WERI-Rb-1 (cell line): Measurements from ENCODE around the gene CLASP2.
"Not testable (repeated sequence)": the region's sequence is repeated elsewhere in the genome, so short reads cannot be mapped to it uniquely, and the experiment has no call there.

Source experiments
- DNase-seq: peaks from one replicate; pipeline ENCODE4 v3.0.0-alpha.2; 2020
- H3K27ac ChIP-seq: fragments of 250-450 bp; sonication (Bioruptor Pico); 2 replicates; pipeline ENCODE4 v1.5.1; 2020; ENCODE audit warnings: mild to moderate bottlenecking, moderate library complexity
- H3K27me3 ChIP-seq: fragments of 250-450 bp; sonication (Bioruptor Pico); 2 replicates; pipeline ENCODE4 v1.5.1; 2021; ENCODE audit warnings: mild to moderate bottlenecking, low read depth, moderate library complexity; ENCODE audit not compliant: insufficient read depth, severe bottlenecking
- H3K36me3 ChIP-seq: fragments of 250-450 bp; sonication (Bioruptor Pico); 2 replicates; pipeline ENCODE4 v1.5.1; 2020; ENCODE audit warnings: mild to moderate bottlenecking, moderate library complexity
- H3K4me3 ChIP-seq: 2 replicates; pipeline ENCODE4 v1.5.1; 2011; ENCODE audit warnings: low read depth, mild to moderate bottlenecking, control low read depth, low read length
- H3K9me3 ChIP-seq: fragments of 250-450 bp; sonication (Bioruptor Pico); 2 replicates; pipeline ENCODE4 v1.5.1; 2021; ENCODE audit warnings: mild to moderate bottlenecking, moderate library complexity; ENCODE audit not compliant: severe bottlenecking
- CTCF ChIP-seq: IDR thresholded peaks from 2 replicates; pipeline ENCODE4 v1.5.1; 2011; ENCODE audit warnings: low read depth, mild to moderate bottlenecking, control low read depth, inconsistent platforms, low read length

CLASP2 gene

GRCh38 chr3:33690341-33690740 is 27.7 kb downstream of the CLASP2 start:
- no peaks in the 10 kb centered on the region for H3K9me3 ChIP-seq
- DNase-seq: no peak
- peaks cover 11% of the 10 kb centered on the region for H3K36me3 ChIP-seq
- H3K27ac ChIP-seq: no peak overlapping the region
- no peak overlapping the region for H3K4me3 ChIP-seq
- no peak for TF ChIP-seq CTCF
- no peaks in the 10 kb centered on the region for H3K27me3 ChIP-seq

- Histone ChIP-seq H3K36me3 (peaks cover 18% of the 10 kb centered on the region), H3K27ac (no peak overlapping the region), H3K9me3 (no peaks in the 10 kb centered on the region), H3K4me3 (no peak overlapping the region), H3K27me3 (no peaks in the 10 kb centered on the region)
- TF ChIP-seq CTCF: no peak
- no peak for DNase-seq
These were observed 30.5 kb downstream of the CLASP2 start for GRCh38 chr3:33687406-33688010.

- H3K27ac ChIP-seq: no peak overlapping the region
- H3K36me3 ChIP-seq: peaks cover 18% of the 10 kb centered on the region
- H3K4me3 ChIP-seq: no peak overlapping the region
- no peaks in the 10 kb centered on the region for H3K9me3 ChIP-seq
- no peak for DNase-seq
- TF ChIP-seq CTCF: no peak
- no peaks in the 10 kb centered on the region for H3K27me3 ChIP-seq
These were observed 35.3 kb downstream of the CLASP2 start for GRCh38 chr3:33682770-33683169.

- TF ChIP-seq CTCF: no peak
- peaks cover 18% of the 10 kb centered on the region for H3K36me3 ChIP-seq
- no peaks in the 10 kb centered on the region for H3K27me3 ChIP-seq
- DNase-seq: no peak
- H3K27ac ChIP-seq: no peak overlapping the region
- no peak overlapping the region for H3K4me3 ChIP-seq
- H3K9me3 ChIP-seq: no peaks in the 10 kb centered on the region
These were observed 36.4 kb downstream of the CLASP2 start for GRCh38 chr3:33681667-33682066.

- Histone ChIP-seq H3K27ac (no peak overlapping the region), H3K27me3 (no peaks in the 10 kb centered on the region), H3K4me3 (no peak overlapping the region), H3K36me3 (peaks cover 6% of the 10 kb centered on the region), H3K9me3 (no peaks in the 10 kb centered on the region)
- DNase-seq: no peak
- TF ChIP-seq CTCF: no peak
These were observed 40.0 kb downstream of the CLASP2 start for GRCh38 chr3:33678073-33678472.

- H3K9me3 ChIP-seq, H3K36me3 ChIP-seq, H3K27me3 ChIP-seq, H3K4me3 ChIP-seq, H3K27ac ChIP-seq, DNase-seq: not testable (repeated sequence)
These were observed 44.6 kb downstream of the CLASP2 start for GRCh38 chr3:33673436-33673835.
